Measurements from ENCODE around the gene SELENOH. TPM values are rescaled to one million over a fixed set of nuclear protein-coding genes. Genes with fewer than 3 reads are reported as not detected.

Gene SELENOH
- total RNA-seq, 1 experiment from 2014 or later: 84.5 TPM

GRCh38 chr11:57761301-57762234 is 20.3 kb downstream of the SELENOH start, which contains the start of gene CTNND1:
Gene CTNND1, plus strand, starts transcription at chr11:57761802. Its CDS starts 29,677 bp downstream, at chr11:57791479.
- peak within 1 kb of the TSS; percentile 83 for H3K4me3 Mint-ChIP-seq (ENCODE audit: unreplicated experiment)
- no peak for TF ChIP-seq CTCF (IDR thresholded peaks at IDR 0.05; ENCODE audit: unreplicated experiment)
- intact Hi-C loops (cut with micrococcal nuclease): loop anchor here (1.0 to 5.0 kb wide), 3 partner anchors 17 to 296 kb away; no protein-coding TSS in a partner anchor
- peak; percentile 98 for DNase-seq (ENCODE audit: unreplicated experiment)
- BruUV-seq (replicated peaks): TSS peak; percentile 97
- H3K4me1 Mint-ChIP-seq (ENCODE audit: insufficient read depth, unreplicated experiment): peaks cover 25% of the 10 kb centered on the region
- ChIA-PET CTCF (interaction anchor here (0.5 to 12.8 kb wide), 15 partner anchors 9 to 818 kb away, joined by 3 to 312 read pairs (median 4); partner anchors contain the start of genes BTBD18 and SELENOH), POLR2A (interaction anchor here (0.6 to 9.6 kb wide), 34 partner anchors 9 to 750 kb away, joined by 3 to 285 read pairs (median 4); partner anchors contain the start of genes BTBD18, MED19, SELENOH and SLC43A3)
- no peaks in the 10 kb centered on the region for H3K36me3 Mint-ChIP-seq (ENCODE audit: insufficient read depth, unreplicated experiment)
- no peaks in the 10 kb centered on the region for H3K27me3 Mint-ChIP-seq (ENCODE audit: insufficient read depth, unreplicated experiment)
- no peaks in the 10 kb centered on the region for H3K9me3 Mint-ChIP-seq (ENCODE audit: unreplicated experiment)
- H3K27ac Mint-ChIP-seq (ENCODE audit: low read depth, unreplicated experiment): peak within 1 kb of the TSS; percentile 96

GRCh38 chr11:57762235-57762861 is 21.1 kb downstream of the SELENOH start:
- CTCF ChIA-PET: interaction anchor here (0.8 to 12.8 kb wide), 10 partner anchors 8 to 750 kb away, joined by 3 to 312 read pairs (median 10); partner anchors contain the start of genes BTBD18 and SELENOH
- no peak for TF ChIP-seq CTCF (IDR thresholded peaks at IDR 0.05; ENCODE audit: unreplicated experiment)
- POLR2A ChIA-PET: interaction anchor here (0.7 to 9.6 kb wide), 23 partner anchors 8 to 436 kb away, joined by 3 to 285 read pairs (median 6); partner anchors contain the start of genes BTBD18, MED19, SELENOH and SLC43A3
- DNase-seq (ENCODE audit: unreplicated experiment): peak; percentile 46
- Mint-ChIP-seq H3K9me3 (ENCODE audit: unreplicated experiment) (no peaks in the 10 kb centered on the region), H3K27ac (ENCODE audit: low read depth, unreplicated experiment) (peak overlapping the region; percentile 96), H3K36me3 (ENCODE audit: insufficient read depth, unreplicated experiment) (no peaks in the 10 kb centered on the region), H3K27me3 (ENCODE audit: insufficient read depth, unreplicated experiment) (no peaks in the 10 kb centered on the region), H3K4me1 (ENCODE audit: insufficient read depth, unreplicated experiment) (peaks cover 27% of the 10 kb centered on the region), H3K4me3 (ENCODE audit: unreplicated experiment) (peak overlapping the region; percentile 83)
- intact Hi-C loops (cut with micrococcal nuclease): loop anchor here (1.0 to 5.0 kb wide), 3 partner anchors 16 to 295 kb away; no protein-coding TSS in a partner anchor
- TSS peak; percentile 82 for BruUV-seq (replicated peaks)

GRCh38 chr11:57763568-57763967 is 22.3 kb downstream of the SELENOH start:
- intact Hi-C loops (cut with micrococcal nuclease): loop anchor here (2.0 to 5.0 kb wide), 2 partner anchors 15 to 294 kb away; no protein-coding TSS in a partner anchor
- H3K27me3 Mint-ChIP-seq (ENCODE audit: insufficient read depth, unreplicated experiment): no peaks in the 10 kb centered on the region
- peaks cover 27% of the 10 kb centered on the region for H3K4me1 Mint-ChIP-seq (ENCODE audit: insufficient read depth, unreplicated experiment)
- BruUV-seq (replicated peaks): no TSS peak
- DNase-seq (ENCODE audit: unreplicated experiment): peak; percentile 67
- TF ChIP-seq CTCF (IDR thresholded peaks at IDR 0.05; ENCODE audit: unreplicated experiment): no peak
- H3K9me3 Mint-ChIP-seq (ENCODE audit: unreplicated experiment): no peaks in the 10 kb centered on the region
- peak overlapping the region; percentile 96 for H3K27ac Mint-ChIP-seq (ENCODE audit: low read depth, unreplicated experiment)
- CTCF ChIA-PET: interaction anchor here (0.7 to 12.8 kb wide), 10 partner anchors 8 to 1511 kb away, joined by 3 to 312 read pairs (median 6); partner anchors contain the start of genes BTBD18 and SELENOH
- POLR2A ChIA-PET: interaction anchor here (0.7 to 9.6 kb wide), 13 partner anchors 12 to 1172 kb away, joined by 3 to 285 read pairs (median 22); partner anchors contain the start of genes BTBD18, MED19, SELENOH and TMX2
- peak overlapping the region; percentile 83 for H3K4me3 Mint-ChIP-seq (ENCODE audit: unreplicated experiment)
- no peaks in the 10 kb centered on the region for H3K36me3 Mint-ChIP-seq (ENCODE audit: insufficient read depth, unreplicated experiment)
